HEK293T (cell line): ENCODE results near the gene DOLPP1.

Experiments
- ARNT ChIP-seq: fragments of 450-650 bp; IDR thresholded peaks from 2 replicates; pipeline ENCODE4 v1.6.1; 2017; ENCODE audit warnings: mild to moderate bottlenecking
- CTBP1 ChIP-seq: fragments of 450-650 bp; IDR thresholded peaks from 2 replicates; pipeline ENCODE4 v1.6.1; 2016; ENCODE audit warnings: borderline replicate concordance
- ELF4 ChIP-seq: fragments of 450-650 bp; IDR thresholded peaks from 2 replicates; pipeline ENCODE4 v1.6.1; 2017; ENCODE audit warnings: antibody characterized with exemption
- FOXK2 ChIP-seq: fragments of 450-650 bp; IDR thresholded peaks from 2 replicates; pipeline ENCODE4 v1.6.1; 2016; ENCODE audit warnings: mild to moderate bottlenecking
- FOXM1 ChIP-seq: fragments of 450-650 bp; IDR thresholded peaks from 2 replicates; pipeline ENCODE4 v1.6.1; 2017; ENCODE audit warnings: mild to moderate bottlenecking, borderline replicate concordance
- HDGF ChIP-seq: fragments of 450-650 bp; IDR thresholded peaks from 2 replicates; pipeline ENCODE4 v1.6.1; 2017; ENCODE audit warnings: antibody characterized with exemption, borderline replicate concordance
- L3MBTL2 ChIP-seq: fragments of 450-650 bp; conservative IDR thresholded peaks from 2 replicates; pipeline ENCODE4 v1.6.1; 2016; ENCODE audit warnings: mild to moderate bottlenecking
- LEF1 ChIP-seq: fragments of 450-650 bp; IDR thresholded peaks from 2 replicates; pipeline ENCODE4 v1.6.1; 2017; ENCODE audit warnings: mild to moderate bottlenecking, borderline replicate concordance
- NFRKB ChIP-seq: fragments of 450-650 bp; IDR thresholded peaks from 2 replicates; pipeline ENCODE4 v1.6.1; 2016; ENCODE audit warnings: mild to moderate bottlenecking, moderate library complexity
- PKNOX1 ChIP-seq: fragments of 450-650 bp; IDR thresholded peaks from 2 replicates; pipeline ENCODE4 v1.6.1; 2016
- SP1 ChIP-seq: fragments of 450-650 bp; IDR thresholded peaks from 2 replicates; pipeline ENCODE4 v1.6.1; 2017
- SUZ12 ChIP-seq: fragments of 450-650 bp; IDR thresholded peaks from 2 replicates; pipeline ENCODE4 v1.6.1; 2016; ENCODE audit warnings: mild to moderate bottlenecking
- TARDBP ChIP-seq: fragments of 450-650 bp; IDR thresholded peaks from 2 replicates; pipeline ENCODE4 v1.6.1; 2016
- ZNF384 ChIP-seq: fragments of 450-650 bp; IDR thresholded peaks from 2 replicates; pipeline ENCODE4 v1.6.1; 2016

- TF ChIP-seq SP1: no peak
- TF ChIP-seq SUZ12: no peak
- TF ChIP-seq PKNOX1: no peak
- TF ChIP-seq HDGF: no peak
- no peak for TF ChIP-seq FOXM1
- TF ChIP-seq NFRKB: no peak
- TF ChIP-seq ELF4: no peak
- TF ChIP-seq CTBP1: no peak
- TF ChIP-seq ZNF384: no peak
- no peak for TF ChIP-seq LEF1
- no peak for TF ChIP-seq TARDBP
- TF ChIP-seq L3MBTL2: no peak
- TF ChIP-seq FOXK2: no peak
- TF ChIP-seq ARNT: no peak
Observed at GRCh38 chr9:129064499-129064908, 16.4 kb upstream of the DOLPP1 start.
